Prostate gland (tissue), 2 donors: ENCODE measurements around the gene HDAC10. TPM values are rescaled to one million over a fixed set of nuclear protein-coding genes. Genes with fewer than 3 reads are reported as not detected.

Experiments
- DNase-seq: peaks from one replicate; pipeline ENCODE4 v3.0.0-alpha.2; 2019; ENCODE audit warnings: low spot score
- H3K27ac ChIP-seq, 2 donors: fragments of 200-600 bp; sonication (generic); 2 replicates each; pipeline ENCODE4 v1.5.1; 2017 to 2019
- H3K27me3 ChIP-seq: fragments of 200-600 bp; sonication (generic); replicated peaks from 2 replicates; pipeline ENCODE4 v1.5.1; 2019; ENCODE audit not compliant: insufficient read depth
- H3K36me3 ChIP-seq, 2 donors: fragments of 200-600 bp; sonication (generic); 1 replicate in 1 of 2; 2 replicates in 1 of 2; pipeline versions ENCODE4 v1.5.1 to v1.8.1; 2017 to 2019
- H3K4me1 ChIP-seq: fragments of 200-600 bp; sonication (generic); replicated peaks from 2 replicates; pipeline ENCODE4 v1.5.1; 2019
- H3K4me3 ChIP-seq, 2 donors: fragments of 200-600 bp; sonication (generic); 2 replicates each; pipeline ENCODE4 v1.5.1; 2017 to 2019
- H3K9me3 ChIP-seq: fragments of 200-600 bp; sonication (generic); 2 replicates; pipeline ENCODE4 v1.5.1; 2017
- CTCF ChIP-seq, 4 experiments: fragments of 200-600 bp in 2 of 4; fragments of 450-650 bp in 2 of 4; sonication (generic) in 2 of 4; IDR thresholded peaks; 1 replicate in 3 of 4; 2 replicates in 1 of 4; pipeline ENCODE4 v1.5.1; 2016 to 2019; ENCODE audit warnings: antibody characterized with exemption in 4 of 4, mild to moderate bottlenecking in 2 of 4, moderate library complexity in 2 of 4
- POLR2A ChIP-seq: fragments of 450-650 bp; IDR thresholded peaks from one replicate; pipeline ENCODE4 v1.6.1; 2016; ENCODE audit warnings: antibody characterized with exemption, mild to moderate bottlenecking
- POLR2AphosphoS5 ChIP-seq: sonication (generic); formaldehyde crosslinking; IDR thresholded peaks from one replicate; pipeline ENCODE4 v1.6.1; 2017; ENCODE audit warnings: antibody characterized with exemption
- WGBS: methylation state at CpG from one replicate; pipeline ENCODE4 v1.1.5; 2018; 5-methylcytosine and 5-hydroxymethylcytosine counted together
- intact Hi-C: fragments of 100-400 bp; cut with DNase I; formaldehyde crosslinking; loops from one replicate; pipeline ENCODE4 v1.14.2; 2022
- total RNA-seq, 2 donors: library from RNA; depleted of rRNA; stranded (reverse); fragments of >200 nt; gene quantifications; one replicate each; pipeline ENCODE4 v1.1.0, GENCODE V29; 2016

The HDAC10 gene
- total RNA-seq, 2 donors from 2014 or later, result 36.9 to 41.3 TPM

- WGBS, result 88% methylated on average over 30 of the region's 34 CpGs
- H3K27ac ChIP-seq, result no peak overlapping the region
- H3K4me1 ChIP-seq, result peaks cover 14% of the 10 kb centered on the region
- intact Hi-C loops, result no loop called here
- peaks cover 27 to 64% of the 10 kb centered on the region in 2 donors for H3K36me3 ChIP-seq
- DNase-seq, result no peak
- H3K4me3 ChIP-seq, result no peak overlapping the region
- no peak for TF ChIP-seq CTCF (IDR thresholded peaks at IDR 0.05)
- TF ChIP-seq POLR2A, result no peak
- no peak for TF ChIP-seq POLR2AphosphoS5
- no peaks in the 10 kb centered on the region for H3K27me3 ChIP-seq
- no peaks in the 10 kb centered on the region for H3K9me3 ChIP-seq
These were observed 34.6 kb upstream of the HDAC10 start for GRCh38 chr22:50285568-50286229.

GRCh38 chr22:50284479-50284878, 33.4 kb upstream of the HDAC10 start:
- Histone ChIP-seq H3K27ac (no peak overlapping the region), H3K4me1 (peaks cover 14% of the 10 kb centered on the region), H3K27me3 (no peaks in the 10 kb centered on the region), H3K36me3 (peaks cover 37 to 68% of the 10 kb centered on the region in 2 donors), H3K9me3 (no peaks in the 10 kb centered on the region), H3K4me3 (no peak overlapping the region)
- intact Hi-C loops, result no loop called here
- TF ChIP-seq POLR2AphosphoS5, result no peak
- TF ChIP-seq CTCF (IDR thresholded peaks at IDR 0.05), result no peak
- TF ChIP-seq POLR2A, result no peak
- no peak for DNase-seq
- 80% methylated on average over 12 of the region's 13 CpGs for WGBS

- DNase-seq, result no peak
- H3K4me3 ChIP-seq, result no peak overlapping the region
- H3K27me3 ChIP-seq, result no peaks in the 10 kb centered on the region
- no peaks in the 10 kb centered on the region for H3K9me3 ChIP-seq
- H3K27ac ChIP-seq, result peak overlapping the region in 1 of 2 donors; percentile 63
- WGBS, result 86% methylated on average over 30 of the region's 30 CpGs
- no peak for TF ChIP-seq CTCF (IDR thresholded peaks at IDR 0.05)
- TF ChIP-seq POLR2A, result no peak
- TF ChIP-seq POLR2AphosphoS5, result no peak
- intact Hi-C loops, result no loop called here
- H3K36me3 ChIP-seq, result peaks cover 33 to 65% of the 10 kb centered on the region in 2 donors
- peaks cover 14% of the 10 kb centered on the region for H3K4me1 ChIP-seq
These were observed 32.8 kb upstream of the HDAC10 start for GRCh38 chr22:50283821-50284220.

GRCh38 chr22:50282361-50283155, 31.5 kb upstream of the HDAC10 start:
- Histone ChIP-seq H3K36me3 (peaks cover 35 to 64% of the 10 kb centered on the region in 2 donors), H3K27ac (peak overlapping the region; percentile 63 to 70), H3K27me3 (no peaks in the 10 kb centered on the region), H3K4me1 (peaks cover 14% of the 10 kb centered on the region), H3K9me3 (no peaks in the 10 kb centered on the region), H3K4me3 (peak overlapping the region in 1 of 2 donors; percentile 8)
- intact Hi-C loops, result no loop called here
- TF ChIP-seq POLR2AphosphoS5 (peak; percentile 81), CTCF (IDR thresholded peaks at IDR 0.05) (no peak)
- 59% methylated on average over 28 of the region's 45 CpGs for WGBS
- peak; percentile 90 for DNase-seq
